GM19438 (cell line): ENCODE data around the gene LRSAM1.

ENCODE experiments used
- ATAC-seq: cut with Tn5 transposase; IDR thresholded peaks from one replicate; pipeline ENCODE4 v1.9.1; 2021; ENCODE audit warnings: low read depth; ENCODE audit not compliant: unreplicated experiment

Gene LRSAM1

DNA sequence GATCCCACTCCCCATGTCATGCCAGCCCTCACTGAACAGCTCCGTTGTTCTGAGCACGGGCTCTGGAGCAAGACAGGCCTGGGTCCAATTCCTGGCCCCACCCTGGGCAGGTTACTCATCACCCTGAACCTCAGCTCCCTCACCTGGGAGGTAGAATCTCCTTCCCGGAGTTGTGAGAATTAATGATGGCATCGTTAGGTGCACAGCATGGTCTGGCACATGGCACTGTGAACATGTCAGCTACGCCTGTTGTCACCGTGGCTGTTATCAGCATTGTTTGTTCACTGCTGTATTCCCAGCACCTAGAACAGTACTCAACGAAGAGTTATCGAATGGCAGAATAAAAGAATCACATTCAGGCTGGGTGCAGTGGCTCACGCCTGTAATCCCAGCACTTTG lies 43.0 kb downstream of the LRSAM1 start:
- no peak for ATAC-seq

DNA sequence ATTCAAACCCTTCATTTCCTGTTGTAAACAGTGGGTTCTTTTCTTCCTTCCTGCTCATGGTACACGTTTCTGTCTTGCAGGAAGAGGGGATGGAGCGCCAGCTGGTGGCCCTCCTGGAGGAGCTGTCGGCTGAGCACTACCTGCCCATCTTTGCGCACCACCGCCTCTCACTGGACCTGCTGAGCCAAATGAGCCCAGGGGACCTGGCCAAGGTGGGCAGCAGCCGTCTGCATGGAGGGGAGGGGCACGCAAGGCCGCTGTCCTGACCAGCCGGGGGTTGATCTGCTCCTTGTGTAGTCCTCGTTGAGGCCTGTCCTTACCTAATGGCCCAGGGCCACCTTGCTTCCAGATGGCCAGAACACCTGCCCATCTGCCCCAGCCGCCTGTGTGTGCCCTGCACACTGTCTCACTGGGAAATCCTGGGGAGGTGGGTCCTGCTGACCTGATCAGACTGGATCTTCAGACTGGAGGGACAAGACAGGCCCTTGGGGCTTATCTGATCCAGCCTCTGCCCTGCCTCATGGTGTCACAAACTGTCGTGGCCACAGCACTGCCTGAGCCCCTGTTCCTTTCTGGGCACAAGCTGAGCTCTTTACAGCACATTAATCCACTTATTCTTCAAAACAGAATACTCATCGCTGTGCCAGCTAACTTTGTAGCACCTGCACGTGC lies 44.7 kb downstream of the LRSAM1 start:
- no peak for ATAC-seq

DNA sequence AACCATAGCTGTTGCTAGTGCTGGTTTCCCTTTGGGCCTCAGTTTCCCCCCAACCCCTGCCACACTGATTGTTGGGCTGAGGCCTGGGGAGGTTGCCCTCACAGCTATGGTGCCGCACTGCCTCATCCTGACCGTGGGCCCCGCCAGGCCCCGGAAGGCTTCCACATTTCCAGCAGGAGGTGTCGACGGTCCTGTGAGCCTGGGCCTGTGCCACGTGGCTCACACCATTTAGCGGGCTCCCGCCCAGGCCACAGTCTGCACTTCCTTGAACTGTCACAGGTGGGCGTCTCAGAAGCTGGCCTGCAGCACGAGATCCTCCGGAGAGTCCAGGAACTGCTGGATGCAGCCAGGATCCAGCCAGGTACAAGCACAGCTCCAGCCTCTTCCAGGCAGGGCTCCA lies 45.7 kb downstream of the LRSAM1 start:
- ATAC-seq = no peak

DNA sequence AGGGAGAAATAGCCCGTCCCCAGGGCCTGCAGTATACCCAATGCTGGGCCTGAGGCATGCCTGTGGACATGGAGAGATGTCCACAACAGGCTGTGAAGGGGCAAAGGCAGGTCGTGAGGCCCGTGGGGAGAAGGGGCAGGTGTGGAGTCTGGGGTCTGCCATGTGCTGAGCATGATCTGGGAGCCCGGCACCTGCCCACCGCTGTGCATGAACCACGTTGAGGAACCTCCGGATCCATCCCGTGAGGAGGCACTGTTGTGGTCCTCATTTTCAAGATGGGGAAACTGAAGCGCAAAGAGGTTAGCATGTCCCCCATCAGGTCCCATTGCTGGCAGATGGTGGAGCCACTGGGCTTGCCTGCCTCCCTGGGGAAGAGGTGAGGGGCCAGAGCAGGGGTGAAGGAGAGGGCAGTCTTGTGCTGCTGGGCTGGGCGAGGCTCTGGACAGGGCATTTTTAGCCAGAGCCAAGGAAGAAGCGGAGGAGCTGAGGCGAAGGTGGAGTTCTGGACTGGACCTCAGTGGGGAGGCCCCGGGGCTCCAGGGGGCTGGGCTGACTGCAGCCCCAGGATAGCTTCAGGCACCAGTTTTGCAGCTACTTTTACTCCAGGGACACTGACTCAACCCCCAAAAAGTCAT lies 46.5 kb downstream of the LRSAM1 start:
- ATAC-seq = no peak

DNA sequence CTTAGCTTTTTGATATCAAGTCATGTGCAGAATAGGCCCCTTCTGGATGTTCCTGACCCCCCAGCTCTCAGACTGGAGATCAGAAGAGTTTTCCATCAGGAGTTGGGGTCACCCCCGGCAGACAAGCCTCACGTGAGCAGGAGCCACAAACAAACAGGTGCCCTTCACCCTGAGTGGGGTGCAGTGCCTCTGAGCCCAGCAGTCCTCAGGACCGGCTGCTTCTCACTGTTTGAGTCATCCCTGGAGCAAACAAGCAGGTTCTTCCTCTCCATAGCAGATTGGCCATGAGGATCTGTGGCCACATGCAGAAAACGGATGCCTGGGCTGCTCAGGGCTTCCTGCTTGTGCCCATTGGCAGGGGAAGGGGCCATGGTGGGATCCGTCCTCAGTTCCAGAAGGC lies 47.0 kb downstream of the LRSAM1 start:
- no peak for ATAC-seq

DNA sequence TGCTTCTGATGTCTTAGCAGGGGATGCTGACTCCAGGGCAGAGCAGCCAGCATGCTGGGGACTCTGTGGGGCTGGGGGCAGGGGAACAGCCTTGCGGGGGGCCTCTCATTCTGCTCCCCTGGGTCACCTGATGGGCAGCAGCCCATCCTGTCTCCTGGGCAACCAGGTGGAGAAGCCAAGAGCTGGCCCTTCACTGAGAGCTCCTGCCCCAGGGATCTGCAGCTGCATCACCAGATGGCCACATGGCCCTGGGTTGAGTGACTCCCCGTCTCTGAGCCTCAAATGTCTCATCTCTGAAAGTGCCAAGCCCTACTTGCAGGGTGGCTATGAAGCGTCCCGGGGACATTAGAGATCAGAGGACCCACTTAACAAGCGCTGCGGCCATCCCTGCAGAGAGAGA lies 49.1 kb downstream of the LRSAM1 start:
- no peak for ATAC-seq

DNA sequence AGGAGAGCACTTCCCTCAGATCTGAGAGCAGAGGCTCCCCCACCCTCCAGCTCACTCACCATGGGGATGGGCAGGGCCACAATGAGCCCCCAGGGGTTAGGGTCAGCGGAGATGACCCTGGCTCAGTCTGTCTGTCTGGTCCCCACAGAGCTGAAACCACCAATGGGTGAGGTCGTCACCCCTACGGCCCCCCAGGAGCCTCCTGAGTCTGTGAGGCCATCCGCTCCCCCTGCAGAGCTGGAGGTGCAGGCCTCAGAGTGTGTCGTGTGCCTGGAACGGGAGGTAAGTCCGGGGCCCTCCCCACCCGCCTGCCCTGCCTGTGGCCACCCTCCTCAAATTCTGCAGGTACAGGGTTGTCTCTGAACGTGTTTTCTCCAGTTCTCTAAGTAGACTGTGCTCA lies 49.6 kb downstream of the LRSAM1 start:
- no peak for ATAC-seq

DNA sequence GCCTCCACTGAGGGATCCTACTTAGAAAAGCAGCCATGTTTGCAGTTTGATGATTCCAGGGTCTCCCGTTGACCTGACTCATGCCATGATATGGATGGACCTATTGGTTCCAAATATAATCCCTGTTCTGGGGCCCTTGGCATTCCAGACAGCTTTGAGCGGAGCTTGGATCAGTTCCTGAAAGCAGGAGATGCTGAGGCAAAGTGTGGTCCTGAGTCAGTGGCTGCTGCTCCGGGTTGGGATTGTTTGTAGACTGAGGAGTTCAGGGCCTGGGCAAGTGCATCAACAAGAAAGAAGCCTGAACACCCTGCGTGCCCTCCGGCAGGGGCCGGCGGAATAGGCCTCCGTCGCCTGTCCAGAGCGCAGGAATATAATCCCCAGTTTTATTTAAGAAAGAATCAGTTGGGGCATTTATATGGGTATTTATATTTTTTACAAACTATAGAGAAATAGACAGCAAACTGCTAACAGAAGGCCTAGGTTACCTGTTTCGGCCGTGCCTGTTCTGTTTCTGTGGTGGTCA lies 50.6 kb downstream of the LRSAM1 start:
- ATAC-seq = no peak

DNA sequence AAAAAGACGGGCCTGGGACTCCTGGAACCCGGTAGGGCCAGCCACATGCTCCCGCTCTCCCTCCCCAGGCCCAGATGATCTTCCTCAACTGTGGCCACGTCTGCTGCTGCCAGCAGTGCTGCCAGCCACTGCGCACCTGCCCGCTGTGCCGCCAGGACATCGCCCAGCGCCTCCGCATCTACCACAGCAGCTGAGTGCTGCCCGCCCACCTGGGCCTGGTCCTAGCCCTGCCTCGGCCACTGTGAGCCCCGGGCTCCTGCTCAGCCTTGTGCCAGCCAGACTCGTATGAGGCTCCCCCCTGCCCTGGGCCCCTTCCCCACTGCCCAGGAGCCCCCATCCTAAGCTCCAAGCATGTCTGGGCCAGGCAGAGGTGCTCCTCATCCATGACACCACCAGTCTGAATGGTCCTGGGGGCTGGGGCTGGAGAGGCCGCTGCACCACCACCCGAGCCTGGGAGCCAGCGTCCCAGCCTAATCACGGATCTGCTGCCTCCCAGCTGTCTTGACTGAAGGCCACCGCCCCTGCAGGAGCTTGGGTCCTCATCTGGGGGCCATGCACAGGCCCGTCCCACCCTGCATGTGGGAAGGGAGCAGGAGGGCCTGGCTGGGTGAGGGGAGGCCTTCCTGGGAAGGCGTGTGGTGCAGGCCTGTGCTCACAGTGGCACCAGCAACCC lies 51.5 kb downstream of the LRSAM1 start:
- ATAC-seq = no peak

DNA sequence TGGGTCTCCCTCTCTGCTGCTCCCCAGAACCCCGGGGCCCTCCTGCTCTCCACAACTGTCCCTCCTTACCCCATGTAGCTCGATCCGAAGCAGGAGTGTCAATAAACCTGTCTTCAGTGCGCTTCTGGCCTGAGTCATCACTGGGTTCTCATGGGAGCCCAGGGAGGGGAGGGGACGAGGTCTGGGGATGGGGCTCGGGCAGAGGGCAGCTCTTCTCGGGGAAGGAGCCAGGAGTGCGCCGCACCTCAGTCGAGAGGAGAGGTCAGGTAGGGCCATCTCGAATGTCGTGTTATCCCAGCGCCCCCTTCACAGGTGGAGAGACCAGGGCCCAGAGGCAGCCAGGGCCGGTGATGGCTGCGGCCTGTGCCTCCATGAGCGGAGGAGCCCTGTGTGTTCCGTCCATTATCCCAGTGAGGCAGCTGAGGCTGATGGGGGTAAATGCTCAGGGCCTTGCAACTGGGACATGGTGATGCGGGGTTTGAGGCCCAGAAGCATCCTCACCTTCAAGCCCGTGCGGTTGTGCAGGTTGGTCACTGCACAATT lies 52.1 kb downstream of the LRSAM1 start:
- no peak for ATAC-seq

DNA sequence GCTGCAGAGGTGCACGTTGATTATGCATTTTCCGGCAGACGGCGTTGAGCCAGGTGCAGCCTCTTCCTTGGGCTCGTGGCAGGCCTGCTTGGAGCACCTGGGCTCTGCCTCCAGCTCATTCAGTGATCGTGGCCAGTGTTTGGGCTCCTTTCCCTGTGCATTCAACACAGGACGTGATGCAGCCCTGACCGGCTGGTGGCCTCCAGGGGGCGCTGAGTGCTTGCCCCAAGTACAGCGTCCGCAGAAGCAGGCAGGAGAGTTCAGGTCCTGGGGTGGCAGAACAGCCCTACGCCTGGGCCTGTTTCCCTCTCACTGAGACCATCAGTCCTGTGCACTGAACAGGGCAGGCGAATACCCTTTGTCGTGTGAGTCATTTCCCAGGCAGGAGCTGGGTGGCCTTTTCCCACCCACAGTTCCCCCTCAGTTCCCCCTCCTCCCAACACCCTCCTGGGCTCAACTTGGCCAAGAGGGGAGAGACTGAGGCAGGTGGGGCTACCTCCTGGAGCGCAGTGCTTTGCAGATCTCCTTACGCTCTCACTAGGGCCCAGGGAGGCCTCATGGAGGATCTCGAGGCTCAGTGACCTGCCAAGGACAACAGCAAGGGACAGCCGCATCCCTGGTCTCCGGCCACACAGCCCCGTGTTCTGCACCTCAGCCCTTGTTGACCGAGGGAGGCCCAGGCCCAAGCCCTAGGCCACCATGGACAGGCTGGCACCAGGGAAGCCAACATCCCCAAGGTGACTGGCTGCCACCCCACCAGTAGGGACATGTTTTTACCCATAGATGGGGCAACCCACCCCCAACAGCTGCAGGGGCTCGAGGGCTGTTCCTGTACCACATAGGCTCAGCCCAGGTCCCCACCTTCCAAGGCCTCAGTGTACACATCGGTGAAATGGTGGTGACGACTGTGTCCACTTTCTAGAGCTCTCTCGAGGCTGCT lies 52.9 kb downstream of the LRSAM1 start:
- ATAC-seq = no peak

DNA sequence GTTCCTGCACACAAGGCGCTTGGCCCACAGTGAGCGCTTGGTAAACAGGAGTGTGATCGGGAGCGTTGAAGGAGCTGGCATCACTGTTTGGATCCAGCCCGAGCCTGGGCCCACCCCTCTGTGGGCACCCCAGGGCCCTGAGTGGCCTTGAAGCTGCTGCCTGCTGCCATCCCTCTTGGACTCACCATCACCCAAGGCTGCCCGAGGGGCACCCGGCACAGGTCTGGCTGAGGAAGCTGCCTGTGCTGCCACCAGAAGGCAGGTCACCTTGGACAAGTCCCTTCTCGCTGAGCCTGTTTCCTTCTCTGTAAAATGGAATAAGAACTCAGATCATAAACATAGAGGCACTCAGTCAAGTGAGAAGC lies 53.6 kb downstream of the LRSAM1 start:
- no peak for ATAC-seq

DNA sequence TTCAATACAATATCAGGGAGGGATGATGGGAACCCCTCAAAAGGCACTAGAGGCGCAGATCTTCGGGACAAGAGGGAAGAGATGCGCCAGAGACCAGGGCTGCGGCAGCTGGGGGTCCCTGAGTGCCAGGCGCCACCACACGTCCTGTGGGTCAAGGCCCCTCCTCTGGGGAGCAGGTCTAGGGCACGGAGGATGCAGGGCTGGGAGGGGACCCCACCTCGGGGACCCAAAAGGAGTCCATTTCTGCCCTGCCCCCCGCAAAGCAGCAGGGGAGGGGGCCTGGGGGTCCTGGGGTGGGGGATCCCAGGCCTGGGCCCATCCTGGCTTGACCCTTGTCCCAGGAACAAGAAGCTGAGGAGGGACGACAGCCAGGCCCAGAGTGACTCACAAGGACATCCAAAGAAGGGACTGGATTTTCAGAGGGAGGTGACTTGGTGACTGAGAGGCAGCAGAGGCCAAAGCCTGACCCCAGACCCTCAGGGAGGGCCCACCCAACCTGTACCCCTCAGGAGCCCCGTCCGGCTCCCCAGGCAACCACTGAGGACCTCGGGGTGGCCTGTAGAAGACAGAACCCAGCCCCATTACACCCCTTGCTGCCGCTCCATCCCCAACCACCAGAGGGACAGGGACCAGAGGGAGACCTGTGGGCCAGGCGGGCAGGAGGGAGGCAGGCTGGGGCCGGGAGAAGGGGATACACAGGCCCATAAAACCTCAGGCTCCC lies 54.2 kb downstream of the LRSAM1 start:
- ATAC-seq = no peak

DNA sequence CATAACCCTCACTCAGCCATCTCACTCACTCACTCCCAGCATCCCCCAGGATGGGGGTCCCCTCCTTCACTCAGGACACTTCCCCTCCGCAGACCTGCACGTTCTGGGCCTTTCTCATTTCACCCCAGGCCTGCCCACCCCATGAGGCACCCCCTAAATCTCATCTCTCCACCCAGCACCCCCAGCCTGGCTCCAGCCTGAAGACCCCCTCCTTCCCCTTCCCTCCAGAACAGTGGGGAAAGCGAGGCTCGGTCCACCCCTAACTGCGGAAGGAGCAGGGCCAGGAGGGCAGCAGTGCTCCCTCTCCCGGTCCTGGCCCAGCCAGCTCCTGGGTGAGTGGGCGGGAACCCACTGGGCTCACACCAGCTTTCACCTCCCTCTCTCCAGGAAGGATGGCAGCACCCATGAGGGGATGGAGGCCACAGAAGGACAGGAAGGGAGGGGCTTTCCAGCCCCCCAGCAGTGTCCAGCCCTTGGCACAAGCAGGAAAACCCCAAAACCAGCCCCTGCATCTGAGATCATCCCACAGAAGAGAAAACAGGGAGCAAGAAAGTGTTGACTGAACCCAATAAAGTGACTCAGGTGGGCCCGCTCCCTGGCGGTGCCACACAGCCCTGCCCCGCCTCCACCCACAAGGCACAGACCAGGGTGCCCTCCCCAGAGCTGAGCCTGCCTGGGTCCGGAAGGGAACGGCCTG lies 55.0 kb downstream of the LRSAM1 start:
- no peak for ATAC-seq

DNA sequence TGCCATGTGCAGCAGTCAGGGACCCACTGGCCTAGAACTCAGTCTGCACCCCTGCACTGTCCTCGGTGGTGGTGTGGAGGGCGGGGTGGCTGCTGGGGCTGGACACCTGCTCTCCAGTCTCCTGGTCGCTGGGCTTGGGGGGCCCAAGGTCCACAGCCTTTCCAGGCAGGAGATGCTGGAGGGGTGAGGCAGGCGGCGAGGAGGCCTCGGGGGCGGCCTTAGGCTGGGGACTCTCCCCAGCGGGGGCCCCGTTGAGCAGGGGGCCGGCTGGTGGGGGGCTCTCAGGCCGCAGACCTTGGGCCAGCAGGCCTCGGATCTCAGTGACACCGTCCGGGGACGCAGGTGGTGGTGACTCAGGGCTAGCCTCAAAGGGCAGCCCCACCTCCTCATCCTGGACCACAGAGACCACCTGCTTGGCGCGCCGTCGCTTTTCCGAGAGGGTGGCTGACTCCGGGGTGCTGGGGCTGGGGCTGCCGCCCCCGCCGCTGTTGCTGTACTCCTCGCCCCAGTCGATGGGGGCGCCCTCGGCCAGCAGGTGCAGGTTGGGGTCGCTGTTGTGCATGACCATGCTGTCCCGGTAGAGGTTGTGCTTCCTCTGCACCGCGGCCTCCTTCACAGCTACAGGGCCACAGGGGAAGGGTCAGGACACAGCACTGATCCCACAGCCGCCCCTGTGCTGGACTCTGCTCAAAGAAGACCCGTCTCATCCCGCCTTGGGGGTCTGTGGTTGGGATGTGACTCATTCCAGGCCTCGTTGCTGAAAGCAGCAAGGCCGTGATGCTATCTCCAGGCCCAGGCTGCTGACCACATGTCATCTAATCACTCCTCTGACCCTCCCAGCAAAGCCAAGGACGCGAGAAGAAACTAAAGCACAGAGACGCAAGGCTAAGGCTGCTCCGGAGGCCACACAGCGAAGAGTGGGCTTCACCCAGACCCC lies 55.8 kb downstream of the LRSAM1 start:
- ATAC-seq = no peak

DNA sequence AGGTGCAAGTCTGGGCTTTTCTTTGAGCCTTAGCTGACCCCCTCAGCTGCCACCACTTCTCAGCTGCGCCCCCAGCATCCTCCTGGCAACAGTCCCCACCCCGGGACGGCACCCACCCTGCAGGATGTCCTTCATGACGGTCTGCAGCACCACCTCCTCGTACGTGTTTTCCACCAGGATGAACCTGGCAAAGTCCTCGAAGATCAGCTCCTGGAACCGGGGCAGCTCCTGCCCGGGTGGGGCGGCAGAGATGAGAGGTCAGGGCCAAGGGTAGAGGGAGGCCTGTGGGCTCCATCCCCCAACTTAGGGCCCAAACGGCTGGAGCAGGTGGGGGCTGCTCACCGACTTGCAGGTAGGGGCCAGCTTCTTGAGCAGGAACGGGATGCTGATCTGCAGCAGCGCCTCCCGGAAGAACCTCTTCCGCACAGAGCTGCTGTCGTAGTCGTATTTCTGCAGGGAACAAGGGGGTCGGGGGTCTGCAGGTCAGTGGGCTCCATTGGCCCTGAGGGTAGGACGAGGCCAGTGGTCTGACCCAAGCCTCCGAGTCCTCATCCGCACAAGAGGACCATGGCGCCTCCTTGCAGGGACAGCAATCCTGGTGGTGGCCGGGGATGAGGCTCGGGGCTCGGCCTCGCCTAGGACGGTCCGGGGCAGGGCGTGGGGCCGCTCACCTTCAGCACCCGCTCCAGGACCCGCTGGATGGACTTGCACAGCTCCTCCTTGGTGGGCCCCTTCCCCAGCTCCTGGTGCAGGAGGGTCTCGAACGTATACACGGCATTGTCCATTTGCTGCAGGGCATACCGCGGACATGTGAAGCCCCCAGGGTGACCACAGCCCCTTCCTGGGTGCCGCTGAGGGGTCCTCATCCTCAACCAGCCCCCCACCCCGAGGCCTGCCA lies 56.7 kb downstream of the LRSAM1 start:
- ATAC-seq = no peak

DNA sequence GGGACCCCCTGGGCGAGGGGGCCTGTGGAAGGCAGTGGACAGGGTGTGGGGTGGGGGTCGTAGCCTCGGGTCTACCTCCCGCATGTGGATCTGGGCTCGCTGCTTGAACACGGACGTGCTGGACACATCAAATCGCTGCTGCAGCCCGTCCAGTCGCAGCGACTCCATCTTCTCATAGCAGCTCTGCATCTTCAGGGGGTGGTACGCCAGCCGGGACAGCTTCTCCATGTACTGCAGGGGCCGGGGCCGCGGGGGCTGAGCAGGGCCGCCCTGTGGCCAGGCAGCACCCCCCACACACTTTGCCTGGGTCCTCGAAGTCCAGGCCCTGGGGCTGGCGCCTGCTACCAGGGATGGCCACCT lies 57.6 kb downstream of the LRSAM1 start:
- no peak for ATAC-seq
